Gastroesophageal sphincter (tissue), 3 donors: ENCODE measurements around the gene SELENOO.

ENCODE experiments used
- POLR2A ChIP-seq, 2 donors: fragments of 450-650 bp; IDR thresholded peaks; one replicate each; pipeline ENCODE4 v1.6.1; 2017; ENCODE audit warnings: antibody characterized with exemption in 2 of 2, mild to moderate bottlenecking in 2 of 2, moderate library complexity in 1 of 2
- POLR2AphosphoS5 ChIP-seq: sonication (generic); formaldehyde crosslinking; IDR thresholded peaks from one replicate; pipeline ENCODE4 v1.6.1; 2017; ENCODE audit warnings: antibody characterized with exemption
- TF ChIP-seq, protein P1 (sequence below), 4 experiments: fragments of 200-600 bp in 2 of 4; fragments of 450-650 bp in 2 of 4; sonication (generic) in 1 of 4; IDR thresholded peaks; one replicate each; pipeline ENCODE4 v1.5.1; 2017 to 2019; ENCODE audit warnings: antibody characterized with exemption in 4 of 4, mild to moderate bottlenecking in 2 of 4, moderate library complexity in 2 of 4

DNA sequence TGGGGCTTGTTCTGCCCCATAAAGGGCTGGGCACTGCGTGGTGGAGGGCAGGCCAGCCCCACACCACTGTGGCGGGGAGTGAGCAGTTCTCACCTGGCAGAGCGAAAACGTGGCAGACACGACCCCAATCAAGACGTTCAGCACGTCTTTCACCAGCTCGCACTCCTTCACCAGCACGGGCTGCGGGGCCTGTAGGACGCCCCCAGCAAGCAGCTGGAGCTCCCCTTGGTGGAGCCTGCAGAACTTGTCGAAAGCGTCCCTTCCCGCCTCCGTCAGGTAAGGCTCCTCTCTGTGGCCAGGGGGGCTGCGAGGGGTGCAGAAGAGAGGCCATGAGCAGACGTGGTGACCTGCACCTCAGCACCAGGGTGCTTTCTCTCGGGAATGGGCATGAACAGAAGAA, 32.4 kb downstream of the SELENOO start:
- TF ChIP-seq, protein P1, sequence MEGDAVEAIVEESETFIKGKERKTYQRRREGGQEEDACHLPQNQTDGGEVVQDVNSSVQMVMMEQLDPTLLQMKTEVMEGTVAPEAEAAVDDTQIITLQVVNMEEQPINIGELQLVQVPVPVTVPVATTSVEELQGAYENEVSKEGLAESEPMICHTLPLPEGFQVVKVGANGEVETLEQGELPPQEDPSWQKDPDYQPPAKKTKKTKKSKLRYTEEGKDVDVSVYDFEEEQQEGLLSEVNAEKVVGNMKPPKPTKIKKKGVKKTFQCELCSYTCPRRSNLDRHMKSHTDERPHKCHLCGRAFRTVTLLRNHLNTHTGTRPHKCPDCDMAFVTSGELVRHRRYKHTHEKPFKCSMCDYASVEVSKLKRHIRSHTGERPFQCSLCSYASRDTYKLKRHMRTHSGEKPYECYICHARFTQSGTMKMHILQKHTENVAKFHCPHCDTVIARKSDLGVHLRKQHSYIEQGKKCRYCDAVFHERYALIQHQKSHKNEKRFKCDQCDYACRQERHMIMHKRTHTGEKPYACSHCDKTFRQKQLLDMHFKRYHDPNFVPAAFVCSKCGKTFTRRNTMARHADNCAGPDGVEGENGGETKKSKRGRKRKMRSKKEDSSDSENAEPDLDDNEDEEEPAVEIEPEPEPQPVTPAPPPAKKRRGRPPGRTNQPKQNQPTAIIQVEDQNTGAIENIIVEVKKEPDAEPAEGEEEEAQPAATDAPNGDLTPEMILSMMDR (IDR thresholded peaks at IDR 0.05) = no peak
- no peak for TF ChIP-seq POLR2AphosphoS5
- no peak for TF ChIP-seq POLR2A (IDR thresholded peaks at IDR 0.05)
